ENCODE data around the gene RHOBTB1. TPM values are rescaled to one million over a fixed set of nuclear protein-coding genes. Genes with fewer than 3 reads are reported as not detected.
"Not testable (repeated sequence)": the region's sequence is repeated elsewhere in the genome, so short reads cannot be mapped to it uniquely, and the experiment has no call there.

RHOBTB1 gene
- total and polyA plus RNA-seq, 3 donors from 2014 or later: 38.1 to 47.1 (median 44.7) TPM

- no peak for DNase-seq
- WGBS, 2 donors: 36 to 50% methylated on average over 5 of the region's 5 CpGs
- H3K9me3 ChIP-seq: no peaks in the 10 kb centered on the region
- H3K4me3 ChIP-seq: no peak overlapping the region
- peaks cover 8% of the 10 kb centered on the region for H3K4me1 ChIP-seq
- TF ChIP-seq, protein P1, sequence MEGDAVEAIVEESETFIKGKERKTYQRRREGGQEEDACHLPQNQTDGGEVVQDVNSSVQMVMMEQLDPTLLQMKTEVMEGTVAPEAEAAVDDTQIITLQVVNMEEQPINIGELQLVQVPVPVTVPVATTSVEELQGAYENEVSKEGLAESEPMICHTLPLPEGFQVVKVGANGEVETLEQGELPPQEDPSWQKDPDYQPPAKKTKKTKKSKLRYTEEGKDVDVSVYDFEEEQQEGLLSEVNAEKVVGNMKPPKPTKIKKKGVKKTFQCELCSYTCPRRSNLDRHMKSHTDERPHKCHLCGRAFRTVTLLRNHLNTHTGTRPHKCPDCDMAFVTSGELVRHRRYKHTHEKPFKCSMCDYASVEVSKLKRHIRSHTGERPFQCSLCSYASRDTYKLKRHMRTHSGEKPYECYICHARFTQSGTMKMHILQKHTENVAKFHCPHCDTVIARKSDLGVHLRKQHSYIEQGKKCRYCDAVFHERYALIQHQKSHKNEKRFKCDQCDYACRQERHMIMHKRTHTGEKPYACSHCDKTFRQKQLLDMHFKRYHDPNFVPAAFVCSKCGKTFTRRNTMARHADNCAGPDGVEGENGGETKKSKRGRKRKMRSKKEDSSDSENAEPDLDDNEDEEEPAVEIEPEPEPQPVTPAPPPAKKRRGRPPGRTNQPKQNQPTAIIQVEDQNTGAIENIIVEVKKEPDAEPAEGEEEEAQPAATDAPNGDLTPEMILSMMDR (IDR thresholded peaks at IDR 0.05): no peak
- TF ChIP-seq POLR2A (IDR thresholded peaks at IDR 0.05): no peak
- H3K27me3 ChIP-seq: no peaks in the 10 kb centered on the region
- peak overlapping the region in 1 of 2 donors; percentile 48 for H3K27ac ChIP-seq
- no peaks in the 10 kb centered on the region for H3K36me3 ChIP-seq (ENCODE audit: low read depth, missing control alignments)
- intact Hi-C loops (cut with DNase I; ENCODE audit: low total_unique reads): no loop called here
Observed at GRCh38 chr10:60910543-60910942, 33.4 kb downstream of the RHOBTB1 start.

GRCh38 chr10:60908896-60909295 is 35.1 kb downstream of the RHOBTB1 start:
- Histone ChIP-seq H3K9me3 (no peaks in the 10 kb centered on the region), H3K36me3 (ENCODE audit: low read depth, missing control alignments) (no peaks in the 10 kb centered on the region), H3K4me1 (peaks cover 10% of the 10 kb centered on the region), H3K27me3 (no peaks in the 10 kb centered on the region), H3K27ac (no peak overlapping the region), H3K4me3 (no peak overlapping the region)
- DNase-seq: no peak
- WGBS, 2 donors: 90 to 96% methylated on average over 6 of the region's 6 CpGs
- intact Hi-C loops (cut with DNase I; ENCODE audit: low total_unique reads): no loop called here
- TF ChIP-seq POLR2A (IDR thresholded peaks at IDR 0.05): no peak

DNA sequence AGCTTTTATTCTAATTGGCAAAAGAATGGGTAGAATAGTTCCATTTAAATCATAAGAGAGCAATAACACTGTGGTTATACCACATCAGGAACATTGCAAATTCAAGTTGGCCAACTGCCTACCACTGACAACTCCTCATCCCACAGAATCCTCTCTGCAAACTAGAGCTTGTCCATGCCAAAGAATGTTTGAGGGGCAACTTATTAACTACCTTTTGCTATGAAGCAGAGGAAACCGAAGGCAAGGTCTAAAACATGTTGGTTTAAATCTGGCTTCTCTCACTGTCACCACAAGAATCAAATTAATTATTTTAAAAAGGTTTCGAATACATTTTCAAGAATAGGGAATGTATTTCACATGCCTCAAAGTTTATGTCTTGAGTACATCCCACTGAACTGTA is 36.0 kb downstream of the RHOBTB1 start:
- 82 to 83% methylated on average over 2 of the region's 2 CpGs for whole genome bisulfite sequencing, 2 donors
- H3K9me3 ChIP-seq: no peaks in the 10 kb centered on the region
- no peak for DNase-seq
- H3K27me3 ChIP-seq: no peaks in the 10 kb centered on the region
- H3K27ac ChIP-seq: no peak overlapping the region
- H3K36me3 ChIP-seq (ENCODE audit: low read depth, missing control alignments): no peaks in the 10 kb centered on the region
- peaks cover 10% of the 10 kb centered on the region for H3K4me1 ChIP-seq
- TF ChIP-seq POLR2A (IDR thresholded peaks at IDR 0.05): no peak
- TF ChIP-seq, protein P1 (IDR thresholded peaks at IDR 0.05): no peak
- intact Hi-C loops (cut with DNase I; ENCODE audit: low total_unique reads): no loop called here
- no peak overlapping the region for H3K4me3 ChIP-seq

GRCh38 chr10:60907236-60907635 is 36.7 kb downstream of the RHOBTB1 start:
- Histone ChIP-seq H3K4me3 (no peak overlapping the region), H3K27ac (no peak overlapping the region), H3K36me3 (ENCODE audit: low read depth, missing control alignments) (no peaks in the 10 kb centered on the region), H3K9me3 (no peaks in the 10 kb centered on the region), H3K27me3 (no peaks in the 10 kb centered on the region), H3K4me1 (peaks cover 10% of the 10 kb centered on the region)
- intact Hi-C loops (cut with DNase I; ENCODE audit: low total_unique reads): no loop called here
- TF ChIP-seq, protein P1 (IDR thresholded peaks at IDR 0.05): no peak
- no peak for TF ChIP-seq POLR2A (IDR thresholded peaks at IDR 0.05)
- DNase-seq: no peak
- WGBS, 2 donors: 94 to 98% methylated on average over 3 of the region's 3 CpGs

- WGBS, 2 donors: 96 to 98% methylated on average over 6 of the region's 6 CpGs
- not testable (repeated sequence) for H3K27ac ChIP-seq
Observed at GRCh38 chr10:60906825-60907224, 37.2 kb downstream of the RHOBTB1 start.

DNA sequence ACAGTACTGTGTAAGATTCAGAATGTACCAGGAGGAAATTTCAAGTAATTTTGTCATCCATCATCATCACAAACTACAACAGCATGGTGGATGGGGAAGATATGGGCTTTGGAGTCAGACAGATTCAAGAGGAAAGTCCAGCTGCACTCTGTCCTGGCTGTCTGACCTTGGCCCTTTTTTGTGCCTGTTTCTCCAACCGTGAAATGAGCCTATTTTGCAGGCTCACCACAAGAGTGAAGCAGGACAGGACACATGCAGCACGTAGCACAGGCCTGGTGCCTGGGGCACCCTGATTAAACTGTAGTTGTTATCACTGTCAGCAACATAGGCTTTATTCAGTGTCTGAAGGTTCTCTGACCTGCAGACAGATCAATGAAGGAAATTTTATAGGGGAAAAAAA is 37.6 kb downstream of the RHOBTB1 start:
- peaks cover 10% of the 10 kb centered on the region for H3K4me1 ChIP-seq
- TF ChIP-seq, protein P1 (IDR thresholded peaks at IDR 0.05): no peak
- no peak for TF ChIP-seq POLR2A (IDR thresholded peaks at IDR 0.05)
- no peak for DNase-seq
- H3K36me3 ChIP-seq (ENCODE audit: low read depth, missing control alignments): no peaks in the 10 kb centered on the region
- no peak overlapping the region for H3K4me3 ChIP-seq
- 45 to 62% methylated on average over 2 of the region's 2 CpGs for WGBS, 2 donors
- H3K27me3 ChIP-seq: no peaks in the 10 kb centered on the region
- no peaks in the 10 kb centered on the region for H3K9me3 ChIP-seq
- no peak overlapping the region for H3K27ac ChIP-seq
- intact Hi-C loops (cut with DNase I; ENCODE audit: low total_unique reads): no loop called here

More at GRCh38 chr10:60906825-60907224, 37.2 kb downstream of the RHOBTB1 start:
- H3K4me3 ChIP-seq; intact Hi-C loops (cut with DNase I; ENCODE audit: low total_unique reads); H3K36me3 ChIP-seq (ENCODE audit: low read depth, missing control alignments); H3K9me3 ChIP-seq; DNase-seq; H3K27me3 ChIP-seq: not testable (repeated sequence)
- peaks cover 10% of the 10 kb centered on the region for H3K4me1 ChIP-seq
